Stimulated activated CD8-positive, alpha-beta memory T cell treated with anti-CD3 and anti-CD28 coated beads, Interleukin-15, amount 100 ng/mL, for 4 hours (primary cell): ENCODE results near the gene CAMK2B.
"Not testable (repeated sequence)": the region's sequence is repeated elsewhere in the genome, so short reads cannot be mapped to it uniquely, and the experiment has no call there.

ENCODE experiments used
- DNase-seq, 2 donors: peaks; one replicate each; pipeline ENCODE4 v3.0.0-alpha.2; 2020; ENCODE audit warnings: low read depth in 2 of 2

Gene CAMK2B

GRCh38 chr7:44172803-44173424 lies 152.5 kb downstream of the CAMK2B start:
- no peak for DNase-seq

- DNase-seq = no peak
These were observed 153.0 kb downstream of the CAMK2B start for GRCh38 chr7:44172352-44172751.

GRCh38 chr7:44171901-44172300 lies 153.5 kb downstream of the CAMK2B start:
- DNase-seq = not testable (repeated sequence)

- DNase-seq = no peak
These were observed 157.5 kb downstream of the CAMK2B start for GRCh38 chr7:44167920-44168319.
